Measurements from ENCODE around the gene TC2N.

DNA sequence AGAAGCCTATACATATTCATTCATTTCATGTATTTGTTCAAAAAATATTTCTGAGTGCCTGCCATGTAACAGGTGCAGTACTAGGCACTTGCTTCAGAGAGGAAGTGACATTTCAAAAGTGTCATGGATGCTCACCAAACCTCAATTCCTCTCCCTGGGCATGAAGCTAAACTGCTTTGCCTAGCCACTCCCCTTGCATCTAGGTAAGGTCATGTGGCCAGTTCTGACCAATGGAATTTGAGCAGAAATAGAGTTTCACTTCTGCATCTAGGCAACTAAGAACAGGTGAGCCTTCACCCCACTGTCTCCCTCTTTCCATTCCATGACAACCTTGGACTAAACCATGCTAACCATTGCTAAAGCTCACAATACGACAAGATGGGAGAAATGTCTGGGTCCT lies 27.6 kb downstream of the TC2N start:
- TF ChIP-seq, protein P1, sequence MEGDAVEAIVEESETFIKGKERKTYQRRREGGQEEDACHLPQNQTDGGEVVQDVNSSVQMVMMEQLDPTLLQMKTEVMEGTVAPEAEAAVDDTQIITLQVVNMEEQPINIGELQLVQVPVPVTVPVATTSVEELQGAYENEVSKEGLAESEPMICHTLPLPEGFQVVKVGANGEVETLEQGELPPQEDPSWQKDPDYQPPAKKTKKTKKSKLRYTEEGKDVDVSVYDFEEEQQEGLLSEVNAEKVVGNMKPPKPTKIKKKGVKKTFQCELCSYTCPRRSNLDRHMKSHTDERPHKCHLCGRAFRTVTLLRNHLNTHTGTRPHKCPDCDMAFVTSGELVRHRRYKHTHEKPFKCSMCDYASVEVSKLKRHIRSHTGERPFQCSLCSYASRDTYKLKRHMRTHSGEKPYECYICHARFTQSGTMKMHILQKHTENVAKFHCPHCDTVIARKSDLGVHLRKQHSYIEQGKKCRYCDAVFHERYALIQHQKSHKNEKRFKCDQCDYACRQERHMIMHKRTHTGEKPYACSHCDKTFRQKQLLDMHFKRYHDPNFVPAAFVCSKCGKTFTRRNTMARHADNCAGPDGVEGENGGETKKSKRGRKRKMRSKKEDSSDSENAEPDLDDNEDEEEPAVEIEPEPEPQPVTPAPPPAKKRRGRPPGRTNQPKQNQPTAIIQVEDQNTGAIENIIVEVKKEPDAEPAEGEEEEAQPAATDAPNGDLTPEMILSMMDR (IDR thresholded peaks at IDR 0.05; ENCODE audit: low read depth, low read length), result no peak
- TF ChIP-seq EZH2phosphoT487 (IDR thresholded peaks at IDR 0.05; ENCODE audit: low read depth), result no peak

All from OCI-LY3 (cell line).